CD4-positive, alpha-beta T cell treated with Interleukin-1 beta for 1 hour (primary cell): ENCODE data around the gene PHACTR3.
A peak's percentile ranks its signal among the peaks of the same experiment; 100 is the strongest.

ENCODE experiments used
- DNase-seq, 2 donors: peaks; one replicate each; pipeline ENCODE4 v3.0.0-alpha.2; 2020 to 2022

PHACTR3 gene

GRCh38 chr20:59703046-59703445 lies 98.7 kb downstream of the PHACTR3 start:
- DNase-seq: no peak

- no peak for DNase-seq
Measured at GRCh38 chr20:59705651-59706399, 101.5 kb downstream of the PHACTR3 start.

- DNase-seq: no peak
Measured at GRCh38 chr20:59706400-59706693, 102.0 kb downstream of the PHACTR3 start.

- no peak for DNase-seq
Measured at GRCh38 chr20:59708326-59708725, 104.0 kb downstream of the PHACTR3 start.

GRCh38 chr20:59709636-59710035 lies 105.3 kb downstream of the PHACTR3 start:
- DNase-seq: no peak

- no peak for DNase-seq
Measured at GRCh38 chr20:59718071-59718470, 113.7 kb downstream of the PHACTR3 start.

GRCh38 chr20:59718751-59719150 lies 114.4 kb downstream of the PHACTR3 start:
- DNase-seq: no peak

- DNase-seq: no peak
Measured at GRCh38 chr20:59720013-59720412, 115.7 kb downstream of the PHACTR3 start.

GRCh38 chr20:59721386-59721785 lies 117.0 kb downstream of the PHACTR3 start:
- DNase-seq: no peak

- DNase-seq: peak; percentile 2 to 32
Measured at GRCh38 chr20:59723108-59723500, 118.8 kb downstream of the PHACTR3 start.

GRCh38 chr20:59723607-59724456 lies 119.5 kb downstream of the PHACTR3 start:
- DNase-seq: no peak

GRCh38 chr20:59724457-59725366 lies 120.4 kb downstream of the PHACTR3 start:
- DNase-seq: no peak

GRCh38 chr20:59725476-59726280 lies 121.3 kb downstream of the PHACTR3 start:
- DNase-seq: no peak

- no peak for DNase-seq
Measured at GRCh38 chr20:59726281-59726595, 121.9 kb downstream of the PHACTR3 start.

- no peak for DNase-seq
Measured at GRCh38 chr20:59728722-59729430, 124.5 kb downstream of the PHACTR3 start.

- DNase-seq: no peak
Measured at GRCh38 chr20:59729506-59729905, 125.2 kb downstream of the PHACTR3 start.

- DNase-seq: no peak
Measured at GRCh38 chr20:59730722-59731121, 126.4 kb downstream of the PHACTR3 start.

- no peak for DNase-seq
Measured at GRCh38 chr20:59731376-59731775, 127.0 kb downstream of the PHACTR3 start.

- DNase-seq: no peak
Measured at GRCh38 chr20:59733351-59733750, 129.0 kb downstream of the PHACTR3 start.

GRCh38 chr20:59735486-59735885 lies 131.1 kb downstream of the PHACTR3 start:
- no peak for DNase-seq

GRCh38 chr20:59735917-59736316 lies 131.6 kb downstream of the PHACTR3 start:
- no peak for DNase-seq

GRCh38 chr20:59736366-59736765 lies 132.0 kb downstream of the PHACTR3 start:
- DNase-seq: no peak
